ELF-1 (cell line): ENCODE data around the gene GREM2.
A peak's percentile ranks its signal among the peaks of the same experiment; 100 is the strongest.

ENCODE experiments used
- DNase-seq: peaks from one replicate; pipeline ENCODE4 v3.0.0-alpha.2; 2016; ENCODE audit warnings: low read depth, low spot score

GREM2 gene

DNA sequence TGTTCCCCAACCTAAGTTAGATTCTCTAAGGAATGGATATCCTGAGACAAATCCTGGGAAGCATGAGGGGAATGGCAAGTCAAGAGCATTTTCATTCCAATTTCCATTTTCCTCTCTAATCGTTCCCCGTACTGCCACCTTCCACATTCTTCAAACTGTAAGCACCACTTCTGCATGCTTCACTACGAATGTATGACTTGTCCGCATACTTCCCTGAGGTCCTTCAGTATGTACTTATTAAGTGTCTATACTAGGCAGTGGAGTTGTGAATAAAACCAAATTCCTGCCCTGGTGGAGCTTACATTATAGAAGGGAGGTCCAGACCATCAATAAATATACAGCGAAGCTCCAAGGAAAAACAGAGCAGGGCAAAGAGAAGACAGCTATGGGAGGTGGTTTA, 154.8 kb downstream of the GREM2 start:
- DNase-seq = no peak

DNA sequence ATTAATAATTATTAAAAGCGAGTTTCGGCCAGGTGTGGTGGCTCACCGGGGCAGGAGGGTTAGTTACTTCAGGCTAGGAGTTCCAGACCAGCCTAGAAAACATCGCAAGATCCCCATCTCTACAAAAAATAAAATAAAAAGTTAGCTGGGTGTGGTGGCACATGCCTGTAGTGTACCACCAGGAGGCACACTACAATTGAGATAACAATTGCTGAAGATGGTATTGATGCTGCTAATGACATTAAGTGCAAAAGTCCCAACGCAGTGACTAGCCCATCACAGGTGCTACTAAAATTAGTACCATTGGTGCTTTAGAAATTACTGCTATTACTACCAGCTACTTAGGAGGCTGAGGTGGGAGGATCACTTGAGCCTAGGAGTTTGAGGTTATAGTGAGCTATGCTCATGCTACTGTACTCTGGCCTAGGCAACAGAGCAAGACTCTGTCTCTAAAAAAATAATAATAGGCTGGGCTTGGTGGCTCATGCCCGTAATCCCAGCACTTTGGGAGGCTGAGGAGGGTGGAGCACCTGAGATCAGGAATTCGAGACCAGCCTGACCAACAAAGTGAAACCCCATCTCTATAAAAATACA, 156.6 kb downstream of the GREM2 start:
- DNase-seq = peak; percentile 11

DNA sequence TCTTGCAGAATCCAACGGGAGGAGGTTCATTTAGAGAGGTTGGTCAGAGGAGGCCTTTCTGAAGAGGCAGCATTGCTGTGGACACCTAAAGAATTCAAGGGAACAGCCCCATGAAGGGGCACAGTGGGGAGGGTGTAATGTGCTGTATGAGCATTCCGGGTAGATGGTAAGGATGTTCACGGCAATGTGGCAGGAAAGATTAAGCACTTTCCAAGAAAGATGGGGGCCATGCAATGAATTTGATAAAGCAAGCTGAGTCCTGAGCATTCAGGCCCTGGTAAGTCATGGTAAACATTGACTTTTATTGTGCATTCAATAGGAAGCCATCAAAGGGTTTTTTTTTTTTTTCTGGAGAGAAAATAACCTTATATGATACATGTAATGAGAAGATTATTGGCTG, 166.6 kb downstream of the GREM2 start:
- DNase-seq = no peak

DNA sequence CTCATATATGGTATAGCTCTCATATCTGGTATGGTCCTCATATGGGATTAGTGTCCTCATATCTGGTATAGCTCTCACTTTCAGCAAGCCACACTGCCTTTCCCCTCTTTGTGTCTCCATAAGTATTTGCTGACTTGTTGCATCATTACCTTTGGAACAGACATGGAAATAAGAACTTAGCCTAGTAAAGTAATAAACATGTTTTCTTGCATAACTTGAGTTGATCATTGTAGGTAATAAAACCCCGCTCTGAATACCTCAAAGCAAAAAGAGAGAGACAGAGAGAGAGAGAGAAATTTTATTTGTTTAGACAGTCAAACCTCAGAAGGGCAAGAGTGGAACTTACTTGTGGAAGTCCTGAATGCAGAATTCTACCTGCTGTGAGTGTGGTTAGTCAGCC, 170.3 kb downstream of the GREM2 start:
- no peak for DNase-seq
